NOMO-1 (cell line): ENCODE data around the gene SPINT1.
"Not testable (repeated sequence)": the region's sequence is repeated elsewhere in the genome, so short reads cannot be mapped to it uniquely, and the experiment has no call there.

Experiments used
- DNase-seq, 2 experiments: peaks; one replicate each; lab custom pipeline; 2025; ENCODE audit not compliant: unreplicated experiment in 2 of 2; lab: John Stamatoyannopoulos, UW

The SPINT1 gene

DNA sequence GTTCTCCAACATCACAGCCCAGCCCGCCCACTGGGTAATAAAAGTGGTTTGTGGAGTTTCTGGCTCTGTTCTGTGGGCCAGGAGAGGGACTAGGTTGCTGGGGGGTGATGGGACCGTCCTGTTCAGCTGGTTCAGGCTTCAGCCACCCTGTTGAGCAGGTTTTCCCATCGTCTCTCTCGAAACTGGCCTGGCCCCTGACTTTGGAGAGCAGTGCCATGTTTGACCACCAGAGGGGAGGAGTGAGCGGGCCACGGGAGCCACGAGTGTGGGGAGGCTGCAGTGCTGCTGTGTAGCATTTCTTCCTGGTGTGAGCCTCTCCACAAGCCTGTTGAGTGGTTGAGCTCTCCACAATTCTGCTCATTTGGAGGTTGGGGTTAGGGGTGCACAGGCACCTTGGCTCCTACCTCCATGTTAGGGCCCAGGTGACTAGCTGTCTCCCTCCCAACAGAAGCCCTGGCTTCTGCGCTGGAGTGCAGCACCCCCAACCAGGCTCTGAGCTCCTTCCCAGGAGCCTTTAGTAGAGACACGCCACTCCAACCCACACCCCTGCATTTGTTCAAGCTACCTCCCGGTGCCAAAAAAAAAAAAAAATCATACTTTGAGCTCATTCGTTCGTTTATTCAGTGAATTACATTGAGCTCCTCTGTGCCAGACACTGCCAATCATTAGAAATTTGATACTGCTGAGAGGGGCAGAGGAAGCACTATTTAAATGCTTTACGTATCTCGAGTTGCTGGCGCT, 13.9 kb downstream of the SPINT1 start:
- peak; percentile 33 to 55 for DNase-seq

DNA sequence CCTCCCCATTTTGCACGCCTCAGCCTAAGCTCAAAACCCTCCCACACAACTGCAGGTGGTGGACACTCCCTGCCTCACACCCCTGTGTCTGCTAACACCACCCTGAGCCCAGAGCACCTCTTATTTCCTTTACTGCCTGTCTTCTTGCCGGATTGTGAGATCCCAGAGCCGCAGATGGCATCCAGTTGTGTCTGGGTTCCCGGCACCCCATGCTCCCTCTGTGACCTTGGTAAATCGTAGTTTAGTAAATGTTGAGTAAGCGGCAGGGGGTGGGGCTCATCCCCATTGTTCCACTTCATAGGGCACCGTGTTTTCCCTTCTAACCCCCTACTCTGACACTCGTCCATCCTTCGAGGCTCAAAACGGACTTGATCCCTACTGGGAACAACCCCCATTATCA, 14.9 kb downstream of the SPINT1 start:
- no peak for DNase-seq

DNA sequence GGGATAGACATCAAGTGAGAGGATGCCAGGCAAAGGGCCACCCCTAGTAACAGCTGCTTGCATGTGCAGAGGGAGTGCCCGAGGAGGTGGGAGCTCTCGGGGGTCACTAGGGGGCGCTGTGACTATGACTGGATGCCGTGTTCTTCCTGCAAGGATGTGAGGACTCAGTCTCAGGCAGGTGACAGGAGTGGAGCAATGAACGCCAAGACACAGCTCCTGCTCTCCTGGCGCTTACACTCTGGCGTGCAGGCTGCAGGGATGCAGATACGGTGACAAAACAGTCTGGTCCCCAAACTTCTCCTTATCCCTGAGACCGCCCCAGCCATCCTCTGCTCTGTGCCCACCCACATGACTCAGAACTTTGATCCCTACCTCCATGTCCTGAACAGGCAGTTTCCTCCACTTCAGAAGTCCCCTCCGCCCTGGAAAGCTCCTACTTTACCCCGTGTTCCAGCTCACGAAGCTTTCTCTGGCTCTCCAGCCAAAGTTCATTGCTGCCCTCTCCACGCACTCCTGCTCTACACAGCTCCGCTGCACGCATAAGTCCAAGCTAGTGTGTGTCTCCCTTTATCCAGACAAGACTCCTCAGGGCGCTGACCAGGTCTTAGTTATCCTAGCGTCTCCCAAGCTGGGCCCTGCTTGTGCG, 15.5 kb downstream of the SPINT1 start:
- peak; percentile 37 to 58 for DNase-seq

DNA sequence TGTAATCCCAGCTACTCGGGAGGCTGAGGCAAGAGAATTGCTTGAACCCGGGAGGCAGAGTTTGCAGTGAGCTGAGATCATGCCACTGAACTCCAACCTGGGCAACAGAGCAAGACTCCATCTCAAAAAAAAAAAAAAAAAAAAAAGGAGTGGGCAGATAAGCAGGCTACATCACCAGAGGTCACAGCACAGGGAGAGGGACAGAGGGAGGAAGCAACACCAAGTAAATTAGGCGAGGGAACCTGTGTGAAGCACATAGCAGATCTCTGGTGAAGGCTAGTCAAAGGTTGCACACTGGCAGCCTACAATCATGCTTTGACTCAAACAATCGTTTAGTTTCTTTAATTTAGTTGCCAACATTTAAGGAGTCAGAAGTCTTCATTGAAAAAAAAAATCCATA, 17.3 kb downstream of the SPINT1 start:
- DNase-seq: not testable (repeated sequence)

DNA sequence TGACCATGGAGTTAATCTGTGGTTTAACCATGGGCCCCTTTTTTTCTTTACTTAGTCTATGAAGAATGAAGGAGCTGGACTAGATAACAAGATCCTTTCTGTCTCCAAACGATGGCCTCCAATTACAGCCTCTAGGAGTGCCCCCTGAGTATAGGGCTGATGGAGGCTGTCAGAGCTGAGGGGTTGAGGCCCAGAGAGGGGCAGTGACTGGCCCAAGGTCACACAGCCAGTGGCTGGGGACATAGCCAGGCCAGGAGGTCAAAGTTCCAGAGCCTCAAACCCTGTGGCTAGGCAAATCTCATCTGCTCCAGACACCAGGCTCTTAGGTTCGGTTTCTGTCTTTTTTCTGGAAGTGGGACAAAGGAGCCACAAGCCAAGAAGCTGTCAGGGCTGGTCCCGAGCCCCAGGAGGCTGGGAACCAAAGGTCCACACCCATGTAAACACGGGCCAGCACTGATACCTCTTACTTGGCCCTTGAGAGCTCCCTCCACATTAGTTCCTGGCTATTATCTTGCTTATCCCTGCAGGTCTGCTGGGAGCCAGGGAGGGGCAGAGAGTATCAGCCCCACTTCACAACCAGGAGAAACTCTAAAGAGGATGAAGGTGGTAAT, 19.9 kb downstream of the SPINT1 start:
- DNase-seq: no peak

DNA sequence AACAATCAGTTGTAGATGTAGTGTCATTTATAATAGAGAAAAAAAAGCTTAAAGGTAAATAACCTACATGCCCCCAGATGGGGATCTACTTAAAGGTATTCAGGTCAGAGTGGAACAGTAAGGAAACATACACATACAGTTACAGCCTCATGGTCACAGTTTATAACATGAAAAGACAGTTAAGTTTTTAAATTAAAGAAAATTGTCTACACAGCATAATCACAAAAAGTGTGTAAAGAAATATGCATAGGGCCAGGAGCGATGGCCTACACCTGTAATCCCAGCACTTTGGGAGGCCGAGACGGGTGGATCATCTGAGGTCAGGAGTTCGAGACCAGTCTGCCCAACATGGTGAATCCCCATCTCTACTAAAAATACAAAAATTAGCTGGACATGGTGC, 23.4 kb downstream of the SPINT1 start:
- DNase-seq: no peak

DNA sequence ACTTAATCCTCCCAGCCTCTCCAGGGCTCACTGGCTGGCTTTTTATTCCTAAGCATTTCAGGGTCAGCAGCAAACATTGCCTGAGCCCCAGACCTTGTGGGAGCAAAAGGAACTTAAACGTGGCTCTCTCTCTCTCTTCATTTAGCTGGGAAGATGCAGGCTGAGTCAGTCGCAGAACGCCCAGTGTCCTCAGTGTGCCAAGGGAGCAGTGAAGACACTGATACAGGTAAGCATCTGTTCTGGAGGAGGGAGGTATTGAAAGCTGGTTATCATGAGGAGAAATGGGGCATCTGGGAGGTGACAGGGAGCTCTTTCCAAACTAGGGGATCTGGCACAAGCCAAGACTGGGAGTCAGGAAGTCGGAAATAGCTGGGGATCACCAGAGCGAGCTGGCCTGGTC, 25.8 kb downstream of the SPINT1 start:
- DNase-seq: no peak

DNA sequence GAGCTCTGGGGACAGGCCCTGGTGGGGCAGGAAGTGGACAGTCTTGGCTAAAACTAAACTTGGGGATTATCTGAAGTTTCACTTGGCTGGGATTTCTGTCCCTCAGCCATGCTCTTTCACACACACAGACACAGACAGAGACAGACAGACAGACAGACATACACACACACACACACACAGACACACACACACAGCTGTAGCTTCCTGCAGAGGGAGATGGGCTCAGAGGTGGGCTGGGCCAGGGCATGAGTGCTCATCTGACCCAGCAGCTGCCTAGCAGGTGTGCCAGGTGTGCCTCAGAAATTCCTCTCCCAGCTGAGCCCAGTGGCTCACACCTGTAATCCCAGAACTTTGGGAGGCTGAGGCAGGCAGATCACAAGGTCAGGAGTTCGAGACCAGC, 26.9 kb downstream of the SPINT1 start:
- no peak for DNase-seq

DNA sequence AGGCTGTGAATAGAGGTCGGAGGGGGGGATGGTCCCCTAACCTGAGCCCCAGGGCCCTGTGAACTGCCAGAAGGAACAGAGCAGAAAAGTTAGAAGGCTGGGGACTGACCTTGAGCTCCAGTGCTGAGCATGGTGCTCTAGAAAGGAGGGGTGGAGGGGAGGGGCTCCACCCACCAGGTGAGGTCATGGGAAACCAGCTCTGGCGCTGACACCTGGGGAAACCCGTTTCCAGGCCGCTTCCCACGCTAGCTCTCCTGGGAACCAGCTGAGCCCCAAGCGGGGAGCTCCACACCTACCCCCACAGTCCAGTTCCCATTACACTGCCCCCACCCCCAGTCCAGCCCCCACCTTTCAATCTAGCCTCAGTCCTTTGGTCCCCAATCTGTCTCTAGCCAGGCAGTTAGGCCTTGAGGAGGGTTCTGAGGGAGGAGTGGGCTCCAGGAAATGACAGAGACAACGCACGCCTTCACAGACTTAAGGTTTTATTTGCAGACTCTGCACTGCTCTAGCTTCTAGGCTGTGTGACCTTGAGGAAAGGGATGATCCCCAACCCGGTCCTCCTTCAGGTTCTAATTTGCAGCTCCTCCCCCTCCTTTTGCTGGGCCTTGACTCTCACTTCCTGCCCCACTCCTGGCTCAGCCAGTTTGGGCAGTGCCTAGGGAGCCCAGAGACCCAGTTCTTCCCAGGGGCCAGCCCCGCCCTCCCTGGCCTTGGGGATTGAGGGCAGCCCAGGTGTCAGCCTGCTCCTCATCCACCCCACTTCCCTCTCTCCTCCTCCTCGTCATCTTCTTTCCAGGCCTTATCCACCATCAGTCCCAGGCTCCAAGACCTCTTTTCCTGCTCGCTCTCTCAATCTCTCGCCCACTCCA, 28.1 kb downstream of the SPINT1 start:
- DNase-seq: no peak

DNA sequence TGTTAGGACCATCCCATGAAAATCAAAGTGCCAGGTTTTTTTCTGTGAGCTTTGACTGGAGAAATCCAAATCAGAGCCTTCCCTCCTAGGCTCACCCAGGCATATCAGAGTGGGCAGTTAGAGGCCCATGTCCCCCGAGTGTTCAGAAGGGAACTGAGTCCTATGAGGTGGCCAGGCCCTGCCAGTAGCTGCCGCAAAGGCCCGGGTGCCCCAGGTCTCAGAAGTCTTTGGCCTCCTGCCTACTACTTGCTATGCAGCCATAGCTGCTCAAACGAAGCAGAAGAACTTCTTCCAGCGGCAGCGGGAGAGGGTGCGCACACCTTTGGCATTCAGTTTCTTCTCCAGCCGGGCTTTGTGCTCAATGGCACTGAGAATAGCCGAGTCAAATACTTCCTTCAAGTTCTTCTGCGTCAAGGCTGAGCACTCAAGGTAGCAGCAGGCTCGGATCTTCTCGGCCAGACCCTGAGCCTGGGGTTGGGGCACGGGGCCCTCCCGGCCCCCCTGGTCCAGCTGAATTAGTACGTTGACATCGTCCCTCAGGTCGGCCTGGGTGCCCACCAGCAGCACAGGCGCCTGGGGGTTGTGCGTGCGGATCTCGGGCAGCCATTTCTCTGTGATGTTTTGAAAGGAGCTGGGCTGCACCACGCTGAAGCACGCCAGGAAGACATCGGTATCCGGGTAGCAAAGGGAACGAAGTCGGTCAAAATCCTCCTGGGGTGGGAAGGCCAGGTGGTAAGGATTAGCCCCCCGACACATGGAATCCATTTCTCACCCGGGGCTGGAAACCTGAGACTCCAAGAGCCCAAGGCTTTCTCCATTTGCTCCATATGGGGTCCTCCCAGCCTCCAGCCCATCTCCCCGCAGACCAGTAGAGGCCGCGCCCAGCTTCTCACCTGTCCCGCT, 29.2 kb downstream of the SPINT1 start:
- DNase-seq: no peak

DNA sequence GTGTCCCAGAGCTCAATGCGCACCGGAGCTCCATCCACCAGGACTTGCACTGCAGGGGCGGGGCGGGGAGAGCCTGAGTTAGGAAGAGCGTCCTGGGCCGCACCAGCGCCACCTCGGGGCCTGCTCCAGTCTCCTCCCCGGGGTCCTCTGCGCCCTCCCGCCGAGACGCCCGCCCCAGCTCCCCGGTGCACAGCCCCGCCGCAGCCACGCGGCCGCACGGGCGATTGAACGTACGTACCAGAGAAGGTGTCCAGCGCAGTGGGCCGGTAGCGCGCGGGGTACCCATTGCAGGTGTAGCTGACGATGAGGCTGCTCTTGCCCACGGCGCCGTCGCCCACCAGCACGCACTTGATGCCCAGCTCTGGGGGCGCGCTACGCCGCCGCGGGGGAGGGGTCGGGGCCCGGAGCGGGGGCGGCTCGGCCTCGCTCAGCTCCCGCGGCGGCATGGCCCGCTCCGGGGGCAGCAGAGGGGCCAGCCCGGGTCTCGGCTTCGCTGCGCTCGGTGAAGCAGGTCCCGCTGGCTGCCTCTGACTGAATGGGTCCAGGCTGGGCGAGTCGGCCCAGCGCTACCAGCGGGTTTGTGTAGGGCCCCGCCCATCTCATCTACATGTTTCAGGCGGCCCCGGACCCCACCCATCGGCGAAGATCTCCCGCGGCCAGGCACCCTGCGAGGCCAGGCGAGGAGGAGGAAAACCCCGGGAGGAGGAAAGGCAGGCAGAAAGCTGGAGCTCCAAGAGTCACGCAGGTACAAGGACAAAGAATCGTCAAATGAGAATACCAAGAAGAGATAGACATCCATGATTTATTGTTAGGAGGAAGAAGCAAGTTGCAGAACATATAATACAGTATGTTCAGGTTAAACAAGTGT, 30.1 kb downstream of the SPINT1 start, which contains the start of gene RHOV:
Gene RHOV (minus strand): TSS at position 541 of the 868 bp plus-strand sequence. CDS start 95 bp downstream, at position 446.
- DNase-seq: peak; percentile 24 to 35

DNA sequence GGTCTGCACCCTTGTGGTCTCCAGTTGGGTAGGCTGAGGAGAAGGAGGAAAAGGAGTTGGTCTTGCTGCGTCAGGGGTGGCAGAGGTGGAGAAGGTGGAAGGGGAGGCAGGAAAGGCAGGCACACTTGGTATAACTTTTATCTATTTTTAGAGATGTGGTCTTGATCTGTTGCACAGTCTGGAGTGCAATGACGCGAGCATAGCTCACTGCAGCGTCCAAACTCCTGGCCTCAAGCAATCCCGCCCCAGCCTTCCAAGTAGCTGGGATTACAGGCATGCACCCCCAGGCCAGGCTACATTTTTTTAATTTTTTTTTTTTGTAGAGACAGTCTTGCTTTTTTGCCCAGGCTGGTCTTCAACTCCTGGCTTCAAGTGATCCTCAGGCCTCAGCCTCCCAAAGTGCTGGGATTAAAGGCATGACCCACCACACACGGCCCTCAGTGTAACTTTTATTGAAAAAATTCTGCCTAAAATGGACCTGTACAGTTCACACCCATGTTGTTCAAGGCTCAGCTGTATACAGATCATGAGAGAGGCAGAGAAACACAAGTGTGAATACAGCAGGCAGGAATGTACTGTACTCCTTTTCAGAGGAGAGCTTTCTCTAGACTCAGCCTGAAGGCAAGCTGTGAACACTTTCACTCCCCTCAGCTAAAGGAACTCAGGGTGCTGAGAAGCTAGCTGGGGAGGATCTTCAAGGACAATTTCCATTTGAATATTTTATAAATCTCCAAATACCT, 32.3 kb downstream of the SPINT1 start:
- DNase-seq: no peak

DNA sequence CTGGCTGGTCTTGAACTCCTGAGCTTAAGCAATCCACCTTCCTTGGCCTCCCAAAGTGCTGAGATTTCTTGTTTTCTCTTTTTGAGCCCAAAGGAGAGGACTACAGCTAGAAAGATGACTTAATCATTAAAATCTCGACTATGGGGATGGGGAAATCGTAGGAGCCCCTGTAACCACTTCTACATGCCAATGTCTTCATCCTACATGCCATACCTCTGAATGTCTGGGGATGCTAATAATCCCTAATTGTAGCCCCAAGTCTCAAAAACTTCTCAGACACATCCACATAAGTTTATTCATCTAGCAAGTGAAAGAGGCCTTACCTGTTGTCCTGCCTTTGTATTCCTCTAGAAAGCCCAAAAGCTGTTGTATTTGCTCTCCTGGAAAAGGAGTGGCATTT, 33.8 kb downstream of the SPINT1 start:
- DNase-seq: no peak

DNA sequence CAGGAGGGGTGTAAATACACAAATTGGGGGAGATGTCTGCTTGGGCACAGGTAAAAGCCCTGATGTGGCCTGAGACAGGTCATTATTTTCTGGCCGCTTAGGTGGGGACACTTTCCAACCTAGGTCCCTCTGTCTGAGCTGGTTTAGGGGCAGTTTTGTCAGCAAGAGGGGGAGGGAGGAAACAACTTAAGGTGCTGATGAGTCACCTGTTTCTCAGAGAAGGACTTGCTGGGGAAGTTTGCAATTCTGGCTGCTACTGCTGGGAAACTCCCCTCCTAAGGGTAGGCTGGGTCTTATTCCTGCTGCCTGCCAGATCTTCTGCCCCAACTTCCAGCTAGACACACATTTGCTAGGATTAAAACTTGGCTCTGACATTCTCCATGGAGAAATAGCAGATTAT, 34.9 kb downstream of the SPINT1 start:
- no peak for DNase-seq

DNA sequence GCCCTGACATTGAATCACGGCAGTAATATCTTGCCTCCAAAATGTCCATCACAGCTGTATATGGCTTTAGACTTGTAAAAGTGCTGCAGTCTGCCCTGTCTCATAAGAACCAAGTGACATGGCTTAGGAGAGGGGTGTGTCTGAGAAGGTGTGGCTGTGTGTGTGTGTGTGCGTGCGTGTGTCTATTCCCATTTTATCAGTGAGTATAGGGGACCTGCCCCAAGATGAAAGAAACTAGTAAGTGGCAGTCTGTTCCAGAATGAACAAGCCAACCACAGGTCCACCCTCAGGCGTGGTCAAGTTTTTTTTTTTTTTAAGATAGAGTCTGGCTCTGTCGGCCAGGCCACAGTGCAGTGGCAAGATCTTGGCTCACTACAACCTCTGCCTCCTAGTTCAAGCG, 35.8 kb downstream of the SPINT1 start:
- no peak for DNase-seq

DNA sequence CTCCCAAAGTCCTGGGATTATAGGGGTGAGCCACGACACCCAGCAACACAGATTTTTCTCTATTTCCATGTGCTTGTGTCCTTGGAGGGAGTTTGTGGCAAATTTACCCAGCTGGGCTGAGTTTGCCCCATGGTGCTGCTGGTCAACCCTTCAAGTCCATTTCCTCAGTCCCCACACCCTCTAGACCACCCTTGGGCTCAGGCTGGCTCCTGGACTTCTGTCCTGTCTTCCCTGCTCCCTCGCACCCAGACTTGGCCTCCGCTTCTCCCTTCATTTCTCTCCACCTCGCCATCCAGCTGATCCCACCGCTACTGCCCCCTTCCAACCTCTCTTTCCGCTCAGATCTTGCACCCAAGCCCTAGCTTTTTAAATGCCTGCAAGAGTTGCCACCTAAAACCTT, 37.5 kb downstream of the SPINT1 start:
- no peak for DNase-seq

DNA sequence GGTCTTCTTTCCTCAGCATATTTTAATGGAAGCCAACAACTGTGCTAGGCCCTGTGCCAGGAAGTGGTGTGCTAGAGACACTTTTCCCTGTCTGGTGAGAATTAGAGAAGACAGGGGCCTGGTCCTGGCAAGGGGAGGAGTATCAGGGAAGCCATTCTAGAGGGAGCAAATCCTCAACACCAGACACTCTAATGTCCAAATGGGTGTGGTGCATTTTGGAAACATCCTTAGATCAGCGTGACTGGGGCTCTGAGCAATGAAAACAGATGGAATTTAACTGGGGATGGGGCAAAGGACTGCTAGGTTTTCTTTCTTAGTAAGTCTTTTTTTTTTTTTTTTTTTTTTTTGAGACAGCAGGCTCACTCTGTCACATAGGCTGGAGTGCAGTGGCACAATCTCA, 42.7 kb downstream of the SPINT1 start:
- no peak for DNase-seq

DNA sequence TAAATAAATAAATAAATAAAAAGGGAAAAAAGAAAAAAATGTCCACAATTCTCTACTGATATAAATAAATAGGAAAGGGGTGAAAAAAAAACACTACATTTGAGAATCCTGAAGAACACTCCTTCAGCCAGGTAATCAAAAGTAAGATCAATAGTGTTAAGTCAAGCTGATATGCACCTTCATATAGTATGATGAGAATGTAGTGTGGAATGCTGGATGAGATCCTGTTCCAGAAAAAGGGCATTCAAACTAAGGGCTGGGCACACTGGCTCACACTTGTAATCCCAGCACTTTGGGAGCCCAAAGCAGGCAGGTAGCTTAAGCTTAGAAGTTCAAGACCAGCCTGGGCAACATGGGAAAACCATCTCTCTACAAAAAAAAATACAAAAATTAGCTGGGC, 45.3 kb downstream of the SPINT1 start:
- DNase-seq: no peak
